ENCODE measurements around the gene BICD2. TPM values are rescaled to one million over a fixed set of nuclear protein-coding genes. Genes with fewer than 3 reads are reported as not detected.

BICD2 gene
- total and polyA plus RNA-seq, 2 of the 8 experiments (the other 6 are each of a cell fraction or from before 2014, with no cell fraction given) = 6.6 to 22.8 TPM

GRCh38 chr9:92808726-92809451 lies 44.3 kb upstream of the BICD2 start (continued):
- TF ChIP-seq, protein P1, sequence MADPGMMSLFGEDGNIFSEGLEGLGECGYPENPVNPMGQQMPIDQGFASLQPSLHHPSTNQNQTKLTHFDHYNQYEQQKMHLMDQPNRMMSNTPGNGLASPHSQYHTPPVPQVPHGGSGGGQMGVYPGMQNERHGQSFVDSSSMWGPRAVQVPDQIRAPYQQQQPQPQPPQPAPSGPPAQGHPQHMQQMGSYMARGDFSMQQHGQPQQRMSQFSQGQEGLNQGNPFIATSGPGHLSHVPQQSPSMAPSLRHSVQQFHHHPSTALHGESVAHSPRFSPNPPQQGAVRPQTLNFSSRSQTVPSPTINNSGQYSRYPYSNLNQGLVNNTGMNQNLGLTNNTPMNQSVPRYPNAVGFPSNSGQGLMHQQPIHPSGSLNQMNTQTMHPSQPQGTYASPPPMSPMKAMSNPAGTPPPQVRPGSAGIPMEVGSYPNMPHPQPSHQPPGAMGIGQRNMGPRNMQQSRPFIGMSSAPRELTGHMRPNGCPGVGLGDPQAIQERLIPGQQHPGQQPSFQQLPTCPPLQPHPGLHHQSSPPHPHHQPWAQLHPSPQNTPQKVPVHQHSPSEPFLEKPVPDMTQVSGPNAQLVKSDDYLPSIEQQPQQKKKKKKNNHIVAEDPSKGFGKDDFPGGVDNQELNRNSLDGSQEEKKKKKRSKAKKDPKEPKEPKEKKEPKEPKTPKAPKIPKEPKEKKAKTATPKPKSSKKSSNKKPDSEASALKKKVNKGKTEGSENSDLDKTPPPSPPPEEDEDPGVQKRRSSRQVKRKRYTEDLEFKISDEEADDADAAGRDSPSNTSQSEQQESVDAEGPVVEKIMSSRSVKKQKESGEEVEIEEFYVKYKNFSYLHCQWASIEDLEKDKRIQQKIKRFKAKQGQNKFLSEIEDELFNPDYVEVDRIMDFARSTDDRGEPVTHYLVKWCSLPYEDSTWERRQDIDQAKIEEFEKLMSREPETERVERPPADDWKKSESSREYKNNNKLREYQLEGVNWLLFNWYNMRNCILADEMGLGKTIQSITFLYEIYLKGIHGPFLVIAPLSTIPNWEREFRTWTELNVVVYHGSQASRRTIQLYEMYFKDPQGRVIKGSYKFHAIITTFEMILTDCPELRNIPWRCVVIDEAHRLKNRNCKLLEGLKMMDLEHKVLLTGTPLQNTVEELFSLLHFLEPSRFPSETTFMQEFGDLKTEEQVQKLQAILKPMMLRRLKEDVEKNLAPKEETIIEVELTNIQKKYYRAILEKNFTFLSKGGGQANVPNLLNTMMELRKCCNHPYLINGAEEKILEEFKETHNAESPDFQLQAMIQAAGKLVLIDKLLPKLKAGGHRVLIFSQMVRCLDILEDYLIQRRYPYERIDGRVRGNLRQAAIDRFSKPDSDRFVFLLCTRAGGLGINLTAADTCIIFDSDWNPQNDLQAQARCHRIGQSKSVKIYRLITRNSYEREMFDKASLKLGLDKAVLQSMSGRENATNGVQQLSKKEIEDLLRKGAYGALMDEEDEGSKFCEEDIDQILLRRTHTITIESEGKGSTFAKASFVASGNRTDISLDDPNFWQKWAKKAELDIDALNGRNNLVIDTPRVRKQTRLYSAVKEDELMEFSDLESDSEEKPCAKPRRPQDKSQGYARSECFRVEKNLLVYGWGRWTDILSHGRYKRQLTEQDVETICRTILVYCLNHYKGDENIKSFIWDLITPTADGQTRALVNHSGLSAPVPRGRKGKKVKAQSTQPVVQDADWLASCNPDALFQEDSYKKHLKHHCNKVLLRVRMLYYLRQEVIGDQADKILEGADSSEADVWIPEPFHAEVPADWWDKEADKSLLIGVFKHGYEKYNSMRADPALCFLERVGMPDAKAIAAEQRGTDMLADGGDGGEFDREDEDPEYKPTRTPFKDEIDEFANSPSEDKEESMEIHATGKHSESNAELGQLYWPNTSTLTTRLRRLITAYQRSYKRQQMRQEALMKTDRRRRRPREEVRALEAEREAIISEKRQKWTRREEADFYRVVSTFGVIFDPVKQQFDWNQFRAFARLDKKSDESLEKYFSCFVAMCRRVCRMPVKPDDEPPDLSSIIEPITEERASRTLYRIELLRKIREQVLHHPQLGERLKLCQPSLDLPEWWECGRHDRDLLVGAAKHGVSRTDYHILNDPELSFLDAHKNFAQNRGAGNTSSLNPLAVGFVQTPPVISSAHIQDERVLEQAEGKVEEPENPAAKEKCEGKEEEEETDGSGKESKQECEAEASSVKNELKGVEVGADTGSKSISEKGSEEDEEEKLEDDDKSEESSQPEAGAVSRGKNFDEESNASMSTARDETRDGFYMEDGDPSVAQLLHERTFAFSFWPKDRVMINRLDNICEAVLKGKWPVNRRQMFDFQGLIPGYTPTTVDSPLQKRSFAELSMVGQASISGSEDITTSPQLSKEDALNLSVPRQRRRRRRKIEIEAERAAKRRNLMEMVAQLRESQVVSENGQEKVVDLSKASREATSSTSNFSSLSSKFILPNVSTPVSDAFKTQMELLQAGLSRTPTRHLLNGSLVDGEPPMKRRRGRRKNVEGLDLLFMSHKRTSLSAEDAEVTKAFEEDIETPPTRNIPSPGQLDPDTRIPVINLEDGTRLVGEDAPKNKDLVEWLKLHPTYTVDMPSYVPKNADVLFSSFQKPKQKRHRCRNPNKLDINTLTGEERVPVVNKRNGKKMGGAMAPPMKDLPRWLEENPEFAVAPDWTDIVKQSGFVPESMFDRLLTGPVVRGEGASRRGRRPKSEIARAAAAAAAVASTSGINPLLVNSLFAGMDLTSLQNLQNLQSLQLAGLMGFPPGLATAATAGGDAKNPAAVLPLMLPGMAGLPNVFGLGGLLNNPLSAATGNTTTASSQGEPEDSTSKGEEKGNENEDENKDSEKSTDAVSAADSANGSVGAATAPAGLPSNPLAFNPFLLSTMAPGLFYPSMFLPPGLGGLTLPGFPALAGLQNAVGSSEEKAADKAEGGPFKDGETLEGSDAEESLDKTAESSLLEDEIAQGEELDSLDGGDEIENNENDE (IDR thresholded peaks at IDR 0.05; ENCODE audit: insufficient replicate concordance, low read length) = no peak
- TF ChIP-seq TEAD4 (IDR thresholded peaks at IDR 0.05; ENCODE audit: low read depth, low read length) (0 out of 2 replicates have a peak, but pooled peaks have one; percentile 1), SP1 (IDR thresholded peaks at IDR 0.05; ENCODE audit: low read depth, low read length) (no peak), BRCA1 (IDR thresholded peaks at IDR 0.05; ENCODE audit: low read depth, low read length) (no peak), CREB1 (IDR thresholded peaks at IDR 0.05) (0 out of 2 replicates have a peak, but pooled peaks have one; percentile 22), TCF12 (IDR thresholded peaks at IDR 0.05; ENCODE audit: low read depth, low read length) (0 out of 2 replicates have a peak, but pooled peaks have one; percentile 70), ZNF274 (IDR thresholded peaks at IDR 0.05; ENCODE audit: borderline replicate concordance, extremely low read depth, low read length) (no peak), SIN3A (conservative IDR thresholded peaks at IDR 0.05 in 1 of 2, IDR thresholded peaks at IDR 0.05 in 1 of 2; ENCODE audit: low read depth in 1 of 2, low read length in 2 of 2) (no peak; a peak in 1 of 4 replicates), PHF8 (conservative IDR thresholded peaks at IDR 0.05; ENCODE audit: low read depth, low read length) (no peak)
- TF ChIP-seq, protein P2, sequence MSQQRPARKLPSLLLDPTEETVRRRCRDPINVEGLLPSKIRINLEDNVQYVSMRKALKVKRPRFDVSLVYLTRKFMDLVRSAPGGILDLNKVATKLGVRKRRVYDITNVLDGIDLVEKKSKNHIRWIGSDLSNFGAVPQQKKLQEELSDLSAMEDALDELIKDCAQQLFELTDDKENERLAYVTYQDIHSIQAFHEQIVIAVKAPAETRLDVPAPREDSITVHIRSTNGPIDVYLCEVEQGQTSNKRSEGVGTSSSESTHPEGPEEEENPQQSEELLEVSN (IDR thresholded peaks at IDR 0.05) = peak; percentile 79; the same call in 1 of the 2 replicates

Data from H1 (cell line).